Measurements from ENCODE around the gene TMCO4.

Gene TMCO4

GRCh38 chr1:19665496-19666465 is 133.9 kb downstream of the TMCO4 start:
- peaks cover 96% of the 10 kb centered on the region for H3K27me3 ChIP-seq
- H3K27ac ChIP-seq: no peak overlapping the region
- H3K4me1 ChIP-seq (ENCODE audit: control insufficient read depth in 1 of 2, insufficient read depth in 1 of 2, low read depth in 1 of 2, low read length in 1 of 2): no peaks in the 10 kb centered on the region
- no peaks in the 10 kb centered on the region for H3K9me3 ChIP-seq
- no peaks in the 10 kb centered on the region for H3K36me3 ChIP-seq
- TF ChIP-seq CTCF (IDR thresholded peaks at IDR 0.05): no peak
- H3K4me3 ChIP-seq (ENCODE audit: low read depth in 1 of 2, low read length in 1 of 2): no peak overlapping the region

GRCh38 chr1:19665186-19665495 is 134.6 kb downstream of the TMCO4 start:
- H3K27me3 ChIP-seq: peaks cover 99% of the 10 kb centered on the region
- H3K4me3 ChIP-seq (ENCODE audit: low read depth in 1 of 2, low read length in 1 of 2): no peak overlapping the region
- TF ChIP-seq CTCF (IDR thresholded peaks at IDR 0.05): no peak
- H3K36me3 ChIP-seq: no peaks in the 10 kb centered on the region
- H3K9me3 ChIP-seq: no peaks in the 10 kb centered on the region
- no peaks in the 10 kb centered on the region for H3K4me1 ChIP-seq (ENCODE audit: control insufficient read depth in 1 of 2, insufficient read depth in 1 of 2, low read depth in 1 of 2, low read length in 1 of 2)
- no peak overlapping the region for H3K27ac ChIP-seq

- H3K4me3 ChIP-seq (ENCODE audit: low read depth in 1 of 2, low read length in 1 of 2): no peak within 1 kb of the TSS
Measured at GRCh38 chr1:19664453-19665185, 135.1 kb downstream of the TMCO4 start, which contains the start of gene HTR6. HTR6 (plus strand) TSS chr1:19664875; CDS start chr1:19665754, 879 bp downstream.

GRCh38 chr1:19662313-19662712 is 137.4 kb downstream of the TMCO4 start:
- TF ChIP-seq CTCF (IDR thresholded peaks at IDR 0.05): no peak
- H3K27ac ChIP-seq: no peak overlapping the region
- no peak overlapping the region for H3K4me3 ChIP-seq (ENCODE audit: low read depth in 1 of 2, low read length in 1 of 2)
- no peaks in the 10 kb centered on the region for H3K4me1 ChIP-seq (ENCODE audit: control insufficient read depth in 1 of 2, insufficient read depth in 1 of 2, low read depth in 1 of 2, low read length in 1 of 2)
- H3K27me3 ChIP-seq: peaks cover 78% of the 10 kb centered on the region
- H3K36me3 ChIP-seq: no peaks in the 10 kb centered on the region
- H3K9me3 ChIP-seq: no peaks in the 10 kb centered on the region

More at GRCh38 chr1:19664453-19665185, 135.1 kb downstream of the TMCO4 start, which contains the start of gene HTR6:
- no peak for TF ChIP-seq CTCF (IDR thresholded peaks at IDR 0.05)
- peaks cover 99% of the 10 kb centered on the region for H3K27me3 ChIP-seq
- H3K36me3 ChIP-seq: no peaks in the 10 kb centered on the region
- H3K4me1 ChIP-seq (ENCODE audit: control insufficient read depth in 1 of 2, insufficient read depth in 1 of 2, low read depth in 1 of 2, low read length in 1 of 2): no peaks in the 10 kb centered on the region
- H3K9me3 ChIP-seq: no peaks in the 10 kb centered on the region
- H3K27ac ChIP-seq: no peak within 1 kb of the TSS

- Histone ChIP-seq H3K27me3 (peaks cover 73% of the 10 kb centered on the region), H3K4me1 (ENCODE audit: control insufficient read depth in 1 of 2, insufficient read depth in 1 of 2, low read depth in 1 of 2, low read length in 1 of 2) (no peaks in the 10 kb centered on the region), H3K36me3 (no peaks in the 10 kb centered on the region), H3K9me3 (no peaks in the 10 kb centered on the region), H3K4me3 (ENCODE audit: low read depth in 1 of 2, low read length in 1 of 2) (no peak overlapping the region), H3K27ac (no peak overlapping the region)
- TF ChIP-seq CTCF (IDR thresholded peaks at IDR 0.05): no peak
Measured at GRCh38 chr1:19661721-19662228, 137.9 kb downstream of the TMCO4 start.
